Panc1 (cell line): ENCODE data around the gene CCDC116. TPM values are rescaled to one million over a fixed set of nuclear protein-coding genes. Genes with fewer than 3 reads are reported as not detected.
A peak's percentile ranks its signal among the peaks of the same experiment; 100 is the strongest.

Experiments used
- ATAC-seq: fragments of 200-7000 bp; cut with Tn5 transposase; 2 replicates; pipeline ENCODE4 v1.9.1; 2020; ENCODE audit warnings: mild to moderate bottlenecking, moderate library complexity
- BruUV-seq: library from RNA; stranded (reverse); fragments of 400-500 nt; replicated peaks from 2 replicates; lab custom pipeline; 2021; lab: Mats Ljungman, UMichigan
- CTCF ChIA-PET: fragments of 300-600 bp; sonication (Branson Sonifier 250); formaldehyde crosslinking; loops from one replicate; lab custom pipeline; 2022; ENCODE audit warnings: antibody characterized with exemption; lab: Charles Lee
- POLR2A ChIA-PET: fragments of 300-600 bp; sonication (Branson Sonifier 250); formaldehyde crosslinking; loops from one replicate; lab custom pipeline; 2022; ENCODE audit warnings: antibody characterized with exemption; lab: Charles Lee
- DNase-seq: peaks from one replicate; pipeline ENCODE4 v3.0.0-alpha.2; 2010; ENCODE audit warnings: low read depth, low spot score
- H3K27ac ChIP-seq: 2 replicates; pipeline ENCODE4 v1.5.1; 2011; ENCODE audit warnings: mild to moderate bottlenecking, low read length, inconsistent platforms
- H3K27me3 ChIP-seq: fragments of 200-500 bp; sonication (Bioruptor generic); 2 replicates; pipeline ENCODE4 v1.6.0; 2014; ENCODE audit warnings: low read length, inconsistent platforms; ENCODE audit not compliant: control insufficient read depth, insufficient read depth
- H3K36me3 ChIP-seq: fragments of 200-500 bp; sonication (Bioruptor generic); 2 replicates; pipeline ENCODE4 v1.5.1; 2014; ENCODE audit warnings: inconsistent platforms, mild to moderate bottlenecking, low read length, moderate library complexity; ENCODE audit not compliant: control insufficient read depth, insufficient read depth
- H3K4me1 ChIP-seq: 2 replicates; pipeline ENCODE4 v1.5.1; 2011; ENCODE audit warnings: inconsistent platforms, mild to moderate bottlenecking, low read length, moderate library complexity; ENCODE audit not compliant: control insufficient read depth, insufficient read depth
- H3K4me3 ChIP-seq, 2 experiments: 2 replicates each; pipeline ENCODE4 v1.5.1; 2011 to 2012; ENCODE audit warnings: low read depth in 2 of 2, low read length in 2 of 2, mild to moderate bottlenecking in 2 of 2, inconsistent platforms in 1 of 2, moderate library complexity in 1 of 2
- H3K9me3 ChIP-seq: fragments of 200-500 bp; sonication (Bioruptor generic); 2 replicates; pipeline ENCODE4 v1.5.1; 2014; ENCODE audit warnings: low read depth, mild to moderate bottlenecking, inconsistent platforms, low read length, moderate library complexity; ENCODE audit not compliant: control insufficient read depth, insufficient read depth
- POLR2AphosphoS5 ChIP-seq: IDR thresholded peaks from 2 replicates; pipeline ENCODE4 v1.6.1; 2012; ENCODE audit warnings: mild to moderate bottlenecking, low read depth, low read length, moderate library complexity
- REST ChIP-seq, 2 experiments: IDR thresholded peaks; 2 replicates each; pipeline ENCODE4 v1.6.1; 2011 to 2012; ENCODE audit warnings: low read depth in 2 of 2, control low read depth in 1 of 2, low read length in 1 of 2, mild to moderate bottlenecking in 1 of 2, moderate library complexity in 1 of 2; ENCODE audit not compliant: insufficient read depth in 1 of 2
- SIN3A ChIP-seq: IDR thresholded peaks from 2 replicates; pipeline ENCODE4 v1.6.1; 2012; ENCODE audit warnings: low read depth, mild to moderate bottlenecking, low read length, moderate library complexity, borderline replicate concordance; ENCODE audit not compliant: insufficient read depth
- TCF7L2 ChIP-seq: IDR thresholded peaks from 2 replicates; pipeline ENCODE4 v1.6.1; 2011; ENCODE audit warnings: mild to moderate bottlenecking, low read depth, low read length, inconsistent platforms
- in situ Hi-C: cut with HindIII; loops from 2 replicates; pipeline ENCODE4 v1.10.0; 2016; ENCODE audit warnings: low sequenced_read_pairs, low pct_unique_long_range_greater_than_20kb
- intact Hi-C: fragments of 100-400 bp; cut with micrococcal nuclease; formaldehyde crosslinking; loops from one replicate; pipeline ENCODE4 v1.10.0; 2022; ENCODE audit not compliant: unreplicated experiment
- total RNA-seq: library from RNA; stranded (reverse); gene quantifications from one replicate; pipeline ENCODE4 v1.2.1, GENCODE V29; 2021; ENCODE audit not compliant: unreplicated experiment
- TF ChIP-seq, protein P1 (sequence below): fragments of 450-650 bp; IDR thresholded peaks from 2 replicates; pipeline ENCODE4 v1.5.1; 2017; ENCODE audit warnings: mild to moderate bottlenecking

CCDC116 gene
- total RNA-seq, 1 experiment from 2014 or later, result not detected

DNA sequence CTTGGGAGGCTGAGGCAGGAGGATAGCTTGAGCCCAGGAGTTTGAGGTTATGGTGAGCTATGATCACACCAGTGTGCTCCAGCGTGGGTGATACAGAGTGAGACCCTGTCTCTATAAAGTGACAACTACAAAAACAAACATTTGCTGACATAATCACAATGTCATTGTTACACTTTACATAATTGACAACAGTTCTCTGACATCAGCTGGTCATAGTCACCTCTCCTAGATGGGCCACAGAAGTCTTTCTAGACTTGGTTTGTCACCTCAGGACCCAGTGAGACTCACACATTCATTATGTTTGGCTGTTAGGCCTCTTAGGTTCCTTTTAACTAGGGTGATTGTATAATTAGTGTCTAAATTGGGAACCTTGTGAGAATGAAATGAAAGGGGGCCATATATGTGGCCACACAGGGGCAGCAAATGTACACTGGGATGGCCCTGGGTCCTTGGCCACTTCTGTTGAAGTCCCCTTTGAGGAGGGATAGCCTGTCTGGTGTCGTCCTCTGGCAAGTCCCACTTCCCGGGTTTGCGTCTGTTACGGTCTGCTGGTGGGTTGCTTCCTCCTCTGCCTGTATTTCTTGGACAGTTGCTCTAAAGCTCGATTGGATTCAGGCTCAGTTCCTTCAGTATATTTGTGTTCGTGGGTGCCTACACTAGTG lies 27.4 kb downstream of the CCDC116 start:
- Histone ChIP-seq H3K9me3 (no peaks in the 10 kb centered on the region), H3K4me3 (no peak overlapping the region), H3K36me3 (no peaks in the 10 kb centered on the region), H3K27ac (no peak overlapping the region), H3K27me3 (no peaks in the 10 kb centered on the region), H3K4me1 (peaks cover 2% of the 10 kb centered on the region)
- POLR2A ChIA-PET, result interaction anchor here (0.7 kb wide), 1 partner anchor 10 kb away, joined by 4 read pairs; no protein-coding TSS in a partner anchor
- DNase-seq (no peak), ATAC-seq (no peak)
- intact Hi-C loops, result no loop called here
- CTCF ChIA-PET, result no interaction called here
- TF ChIP-seq, protein P1, sequence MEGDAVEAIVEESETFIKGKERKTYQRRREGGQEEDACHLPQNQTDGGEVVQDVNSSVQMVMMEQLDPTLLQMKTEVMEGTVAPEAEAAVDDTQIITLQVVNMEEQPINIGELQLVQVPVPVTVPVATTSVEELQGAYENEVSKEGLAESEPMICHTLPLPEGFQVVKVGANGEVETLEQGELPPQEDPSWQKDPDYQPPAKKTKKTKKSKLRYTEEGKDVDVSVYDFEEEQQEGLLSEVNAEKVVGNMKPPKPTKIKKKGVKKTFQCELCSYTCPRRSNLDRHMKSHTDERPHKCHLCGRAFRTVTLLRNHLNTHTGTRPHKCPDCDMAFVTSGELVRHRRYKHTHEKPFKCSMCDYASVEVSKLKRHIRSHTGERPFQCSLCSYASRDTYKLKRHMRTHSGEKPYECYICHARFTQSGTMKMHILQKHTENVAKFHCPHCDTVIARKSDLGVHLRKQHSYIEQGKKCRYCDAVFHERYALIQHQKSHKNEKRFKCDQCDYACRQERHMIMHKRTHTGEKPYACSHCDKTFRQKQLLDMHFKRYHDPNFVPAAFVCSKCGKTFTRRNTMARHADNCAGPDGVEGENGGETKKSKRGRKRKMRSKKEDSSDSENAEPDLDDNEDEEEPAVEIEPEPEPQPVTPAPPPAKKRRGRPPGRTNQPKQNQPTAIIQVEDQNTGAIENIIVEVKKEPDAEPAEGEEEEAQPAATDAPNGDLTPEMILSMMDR, result no peak
- no peak for TF ChIP-seq REST (IDR thresholded peaks at IDR 0.05; ENCODE audit: insufficient read depth in 1 of 2, low read depth in 2 of 2, low read length in 1 of 2)
- no peak for TF ChIP-seq POLR2AphosphoS5
- TF ChIP-seq SIN3A, result no peak
- no peak for TF ChIP-seq TCF7L2
- in situ Hi-C loops, result no loop called here
- BruUV-seq, result TSS peak; percentile 46

- Histone ChIP-seq H3K27me3 (no peaks in the 10 kb centered on the region), H3K4me1 (peaks cover 2% of the 10 kb centered on the region), H3K36me3 (no peaks in the 10 kb centered on the region), H3K9me3 (no peaks in the 10 kb centered on the region), H3K4me3 (no peak overlapping the region), H3K27ac (no peak overlapping the region)
- CTCF ChIA-PET, result no interaction called here
- DNase-seq (no peak), ATAC-seq (no peak)
- in situ Hi-C loops (no loop called here), intact Hi-C loops (no loop called here)
- TF ChIP-seq POLR2AphosphoS5, result no peak
- POLR2A ChIA-PET, result no interaction called here
- BruUV-seq, result no TSS peak
Observed at GRCh38 chr22:21660904-21661303, 28.3 kb downstream of the CCDC116 start.

DNA sequence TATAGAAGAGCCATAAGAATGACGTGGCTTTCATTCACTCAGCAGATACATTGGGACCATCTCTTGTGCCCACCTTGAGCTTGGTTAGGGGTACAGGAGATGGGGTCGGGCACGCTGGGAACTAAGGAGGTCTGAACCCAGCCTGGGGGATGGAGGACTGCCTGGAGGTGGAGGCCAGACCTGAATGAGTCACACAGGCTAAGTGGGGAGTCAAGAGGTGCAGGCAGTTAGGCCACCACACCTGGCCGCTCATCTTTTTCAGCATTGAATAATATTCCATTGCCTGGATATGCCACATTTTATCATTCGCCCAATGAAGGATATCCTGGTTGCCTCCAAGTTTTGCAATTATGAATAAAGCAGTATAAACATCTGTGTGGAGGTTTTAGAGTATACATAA lies 29.4 kb downstream of the CCDC116 start:
- BruUV-seq, result no TSS peak
- ATAC-seq, result no peak
- H3K27me3 ChIP-seq, result no peaks in the 10 kb centered on the region
- in situ Hi-C loops (no loop called here), intact Hi-C loops (no loop called here)
- no peaks in the 10 kb centered on the region; the same call in none of the 2 replicates for H3K4me1 ChIP-seq
- no peak overlapping the region for H3K27ac ChIP-seq
- no peaks in the 10 kb centered on the region for H3K36me3 ChIP-seq
- ChIA-PET POLR2A (no interaction called here), CTCF (no interaction called here)
- TF ChIP-seq SIN3A (no peak), TCF7L2 (no peak), REST (IDR thresholded peaks at IDR 0.05; ENCODE audit: insufficient read depth in 1 of 2, low read depth in 2 of 2, low read length in 1 of 2) (no peak), POLR2AphosphoS5 (no peak)
- TF ChIP-seq, protein P1, result no peak
- no peak overlapping the region for H3K4me3 ChIP-seq
- DNase-seq, result no peak
- H3K9me3 ChIP-seq, result no peaks in the 10 kb centered on the region
